PFSK-1 (cell line): ENCODE measurements around the gene RPL5.

ENCODE experiments used
- FOXP2 ChIP-seq: optimal IDR thresholded peaks from 2 replicates; pipeline ENCODE3; 2011; ENCODE audit warnings: borderline replicate concordance, control low read depth, inconsistent platforms; ENCODE audit not compliant: insufficient read depth; ENCODE audit errors: extremely low read length, extremely low read depth
- POLR2AphosphoS5 ChIP-seq: IDR thresholded peaks from 2 replicates; pipeline ENCODE4 v1.6.1; 2012; ENCODE audit warnings: low read depth, mild to moderate bottlenecking, control low read depth, low read length, moderate library complexity
- SIN3A ChIP-seq: IDR thresholded peaks from 2 replicates; pipeline ENCODE4 v1.6.1; 2012; ENCODE audit warnings: mild to moderate bottlenecking, low read length, moderate library complexity, borderline replicate concordance; ENCODE audit not compliant: insufficient read depth
- TAF1 ChIP-seq: IDR thresholded peaks from 2 replicates; pipeline ENCODE4 v1.6.1; 2012; ENCODE audit warnings: low read length, control low read depth, borderline replicate concordance; ENCODE audit not compliant: insufficient read depth
- TF ChIP-seq, protein P1 (sequence below), 2 experiments: IDR thresholded peaks; 2 replicates each; pipeline versions ENCODE4 v1.6.1 to v1.8.0; 2011 to 2012; ENCODE audit warnings: low read depth in 2 of 2, low read length in 2 of 2, control low read depth in 1 of 2, inconsistent platforms in 1 of 2, mild to moderate bottlenecking in 1 of 2, moderate library complexity in 1 of 2; ENCODE audit not compliant: insufficient read depth in 1 of 2

The RPL5 gene

DNA sequence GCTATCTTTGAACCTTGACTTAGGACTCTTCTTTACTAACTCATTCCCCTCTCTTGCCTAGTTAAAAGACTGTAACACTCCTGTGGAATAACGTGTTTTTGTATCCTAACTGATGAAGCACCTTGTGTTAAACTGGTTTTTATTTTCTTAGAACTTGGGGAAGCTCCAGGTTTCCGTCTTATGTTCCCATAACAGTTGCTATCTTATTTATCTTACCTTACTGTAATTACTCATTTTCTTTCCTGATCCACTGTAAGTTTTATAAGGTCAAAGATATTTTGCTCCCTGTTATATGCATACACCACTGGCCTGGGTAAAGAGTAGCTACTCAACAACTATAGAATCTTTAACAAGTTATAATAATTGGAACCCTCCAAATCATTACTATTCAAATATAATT, 43.1 kb downstream of the RPL5 start:
- TF ChIP-seq TAF1 (no peak), POLR2AphosphoS5 (no peak), FOXP2 (no peak), SIN3A (no peak)
- TF ChIP-seq, protein P1, sequence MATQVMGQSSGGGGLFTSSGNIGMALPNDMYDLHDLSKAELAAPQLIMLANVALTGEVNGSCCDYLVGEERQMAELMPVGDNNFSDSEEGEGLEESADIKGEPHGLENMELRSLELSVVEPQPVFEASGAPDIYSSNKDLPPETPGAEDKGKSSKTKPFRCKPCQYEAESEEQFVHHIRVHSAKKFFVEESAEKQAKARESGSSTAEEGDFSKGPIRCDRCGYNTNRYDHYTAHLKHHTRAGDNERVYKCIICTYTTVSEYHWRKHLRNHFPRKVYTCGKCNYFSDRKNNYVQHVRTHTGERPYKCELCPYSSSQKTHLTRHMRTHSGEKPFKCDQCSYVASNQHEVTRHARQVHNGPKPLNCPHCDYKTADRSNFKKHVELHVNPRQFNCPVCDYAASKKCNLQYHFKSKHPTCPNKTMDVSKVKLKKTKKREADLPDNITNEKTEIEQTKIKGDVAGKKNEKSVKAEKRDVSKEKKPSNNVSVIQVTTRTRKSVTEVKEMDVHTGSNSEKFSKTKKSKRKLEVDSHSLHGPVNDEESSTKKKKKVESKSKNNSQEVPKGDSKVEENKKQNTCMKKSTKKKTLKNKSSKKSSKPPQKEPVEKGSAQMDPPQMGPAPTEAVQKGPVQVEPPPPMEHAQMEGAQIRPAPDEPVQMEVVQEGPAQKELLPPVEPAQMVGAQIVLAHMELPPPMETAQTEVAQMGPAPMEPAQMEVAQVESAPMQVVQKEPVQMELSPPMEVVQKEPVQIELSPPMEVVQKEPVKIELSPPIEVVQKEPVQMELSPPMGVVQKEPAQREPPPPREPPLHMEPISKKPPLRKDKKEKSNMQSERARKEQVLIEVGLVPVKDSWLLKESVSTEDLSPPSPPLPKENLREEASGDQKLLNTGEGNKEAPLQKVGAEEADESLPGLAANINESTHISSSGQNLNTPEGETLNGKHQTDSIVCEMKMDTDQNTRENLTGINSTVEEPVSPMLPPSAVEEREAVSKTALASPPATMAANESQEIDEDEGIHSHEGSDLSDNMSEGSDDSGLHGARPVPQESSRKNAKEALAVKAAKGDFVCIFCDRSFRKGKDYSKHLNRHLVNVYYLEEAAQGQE (IDR thresholded peaks at IDR 0.05; ENCODE audit: insufficient read depth in 1 of 2, low read depth in 2 of 2, low read length in 2 of 2): no peak

DNA sequence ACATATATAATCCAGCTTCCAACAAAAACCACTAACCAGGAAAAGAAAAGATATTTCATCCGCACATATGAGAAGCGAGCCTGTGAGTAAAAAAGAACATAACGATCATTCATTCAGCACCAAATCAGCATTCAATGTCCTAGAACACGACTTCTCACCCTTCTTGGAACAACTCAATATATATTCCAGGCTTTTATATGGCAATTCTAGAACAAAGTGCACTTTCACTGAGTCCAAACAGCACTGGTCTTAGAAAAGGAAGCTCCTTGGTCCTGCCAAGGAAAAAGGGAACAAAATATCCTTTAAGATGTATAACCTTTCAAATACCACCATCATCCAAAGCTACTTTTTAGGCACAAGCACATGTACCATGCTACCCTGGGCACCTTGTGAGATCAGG, 44.5 kb downstream of the RPL5 start:
- TF ChIP-seq TAF1: no peak

DNA sequence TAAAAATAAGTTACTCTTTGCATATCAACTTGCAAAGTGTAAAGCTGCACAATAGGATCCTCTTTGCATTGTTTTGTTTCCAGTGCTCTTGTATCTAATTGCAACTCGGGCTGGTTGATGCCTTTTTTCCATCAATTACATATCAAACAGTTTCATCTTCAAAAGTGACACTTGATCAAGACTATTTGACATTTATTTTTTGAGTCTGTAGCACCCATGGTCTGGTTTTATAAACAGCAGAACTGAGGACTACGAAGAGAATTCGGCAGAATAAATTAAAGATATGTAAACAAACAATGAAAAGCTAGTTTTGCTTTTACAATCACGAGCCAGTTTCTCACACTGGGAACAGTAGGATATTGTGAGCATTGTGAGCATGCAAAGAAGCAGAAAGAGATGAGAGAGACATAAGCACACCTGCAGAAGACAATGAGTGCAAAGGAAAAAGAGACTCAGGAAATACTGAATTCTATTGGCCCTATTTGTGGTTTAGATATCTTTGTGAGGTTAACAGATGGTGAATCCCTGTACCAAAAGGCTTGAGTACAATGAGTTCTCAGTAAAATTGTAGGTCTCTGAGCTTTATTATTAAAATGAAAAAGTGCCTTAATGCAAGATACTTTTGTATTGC, 45.4 kb downstream of the RPL5 start:
- TF ChIP-seq TAF1: no peak
- no peak for TF ChIP-seq POLR2AphosphoS5
- TF ChIP-seq SIN3A: no peak
- TF ChIP-seq, protein P1 (IDR thresholded peaks at IDR 0.05; ENCODE audit: insufficient read depth in 1 of 2, low read depth in 2 of 2, low read length in 2 of 2): no peak
- no peak for TF ChIP-seq FOXP2

DNA sequence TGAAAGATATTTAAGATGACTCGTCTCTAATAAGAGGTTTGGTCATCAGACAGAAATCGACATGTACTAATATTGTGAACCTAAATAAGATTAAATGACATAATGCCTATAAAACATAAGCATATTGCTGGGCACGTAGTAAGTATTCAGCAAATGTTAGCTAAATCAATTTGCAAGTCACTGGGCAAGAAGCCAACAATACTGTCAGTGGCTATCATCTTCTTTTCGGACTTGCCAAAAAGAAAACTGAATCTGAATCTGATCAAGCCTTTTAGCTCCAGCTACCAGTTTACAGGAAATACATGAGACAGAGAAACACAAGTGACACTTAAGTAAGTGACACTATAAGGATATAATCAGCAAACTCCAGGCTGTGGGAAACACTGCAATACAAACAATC, 46.0 kb downstream of the RPL5 start:
- no peak for TF ChIP-seq TAF1
- TF ChIP-seq FOXP2: no peak
- no peak for TF ChIP-seq SIN3A
- TF ChIP-seq, protein P1 (IDR thresholded peaks at IDR 0.05; ENCODE audit: insufficient read depth in 1 of 2, low read depth in 2 of 2, low read length in 2 of 2): no peak
- TF ChIP-seq POLR2AphosphoS5: no peak

DNA sequence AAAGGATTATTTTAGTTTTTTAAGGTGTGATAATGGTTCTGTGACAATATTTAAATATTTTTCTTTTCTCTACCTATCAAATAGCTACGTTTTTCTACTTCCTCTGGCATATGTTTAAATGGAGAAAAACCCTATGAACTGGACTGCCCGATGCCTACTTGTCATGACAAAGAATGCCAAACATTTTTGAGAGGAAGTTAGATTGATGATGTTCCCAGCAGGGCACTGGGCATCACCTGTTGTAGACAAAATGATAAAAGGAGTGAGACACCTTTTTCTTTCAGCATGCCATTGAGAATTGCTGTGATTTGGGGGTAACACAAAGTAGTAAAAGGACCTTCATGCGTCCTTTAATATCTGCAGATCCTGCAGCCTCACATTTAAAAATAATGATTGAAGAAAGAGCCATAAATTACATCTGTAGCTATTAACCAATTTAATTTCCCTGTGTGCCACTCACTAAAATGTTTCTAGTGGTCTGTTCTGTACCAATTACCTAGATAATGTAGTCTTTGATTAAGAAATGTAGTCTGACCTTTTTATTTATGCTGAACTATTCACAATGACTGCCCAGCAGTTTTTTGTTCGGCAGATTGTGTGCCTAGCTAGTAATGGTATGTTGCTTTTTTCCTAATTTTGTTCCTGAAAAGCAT, 47.6 kb downstream of the RPL5 start:
- no peak for TF ChIP-seq FOXP2
- TF ChIP-seq SIN3A: no peak
- TF ChIP-seq, protein P1 (IDR thresholded peaks at IDR 0.05; ENCODE audit: insufficient read depth in 1 of 2, low read depth in 2 of 2, low read length in 2 of 2): no peak
- no peak for TF ChIP-seq TAF1
